GM12874 (cell line): ENCODE results near the gene GPN1.

Experiments
- TF ChIP-seq, protein P1 (sequence below): IDR thresholded peaks from 2 replicates; pipeline ENCODE4 v1.5.1; 2011; ENCODE audit warnings: low read depth, mild to moderate bottlenecking, control low read depth, low read length, moderate library complexity; ENCODE audit not compliant: insufficient read depth

The GPN1 gene

GRCh38 chr2:27587025-27587424 is 41.8 kb upstream of the GPN1 start:
- TF ChIP-seq, protein P1, sequence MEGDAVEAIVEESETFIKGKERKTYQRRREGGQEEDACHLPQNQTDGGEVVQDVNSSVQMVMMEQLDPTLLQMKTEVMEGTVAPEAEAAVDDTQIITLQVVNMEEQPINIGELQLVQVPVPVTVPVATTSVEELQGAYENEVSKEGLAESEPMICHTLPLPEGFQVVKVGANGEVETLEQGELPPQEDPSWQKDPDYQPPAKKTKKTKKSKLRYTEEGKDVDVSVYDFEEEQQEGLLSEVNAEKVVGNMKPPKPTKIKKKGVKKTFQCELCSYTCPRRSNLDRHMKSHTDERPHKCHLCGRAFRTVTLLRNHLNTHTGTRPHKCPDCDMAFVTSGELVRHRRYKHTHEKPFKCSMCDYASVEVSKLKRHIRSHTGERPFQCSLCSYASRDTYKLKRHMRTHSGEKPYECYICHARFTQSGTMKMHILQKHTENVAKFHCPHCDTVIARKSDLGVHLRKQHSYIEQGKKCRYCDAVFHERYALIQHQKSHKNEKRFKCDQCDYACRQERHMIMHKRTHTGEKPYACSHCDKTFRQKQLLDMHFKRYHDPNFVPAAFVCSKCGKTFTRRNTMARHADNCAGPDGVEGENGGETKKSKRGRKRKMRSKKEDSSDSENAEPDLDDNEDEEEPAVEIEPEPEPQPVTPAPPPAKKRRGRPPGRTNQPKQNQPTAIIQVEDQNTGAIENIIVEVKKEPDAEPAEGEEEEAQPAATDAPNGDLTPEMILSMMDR = no peak

DNA sequence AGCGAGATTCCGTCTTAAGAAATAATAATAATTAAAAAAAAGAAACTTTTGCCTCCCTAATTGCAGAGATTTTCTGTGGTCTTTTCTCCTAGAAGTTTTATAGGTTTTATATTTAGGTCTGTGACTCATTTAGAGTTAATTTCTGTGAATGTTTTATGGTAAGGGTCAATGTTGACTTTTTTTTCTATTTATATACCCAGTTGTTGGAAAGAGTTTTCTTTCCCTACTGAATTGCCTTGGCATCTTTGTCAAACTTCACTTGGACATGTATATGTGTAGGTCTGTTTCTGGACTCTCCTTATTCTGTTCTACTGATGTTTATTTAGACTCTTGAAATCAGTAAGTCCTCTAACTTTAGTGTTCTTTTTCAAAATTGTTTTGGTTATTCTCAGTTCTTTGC is 40.5 kb upstream of the GPN1 start:
- TF ChIP-seq, protein P1 = no peak

DNA sequence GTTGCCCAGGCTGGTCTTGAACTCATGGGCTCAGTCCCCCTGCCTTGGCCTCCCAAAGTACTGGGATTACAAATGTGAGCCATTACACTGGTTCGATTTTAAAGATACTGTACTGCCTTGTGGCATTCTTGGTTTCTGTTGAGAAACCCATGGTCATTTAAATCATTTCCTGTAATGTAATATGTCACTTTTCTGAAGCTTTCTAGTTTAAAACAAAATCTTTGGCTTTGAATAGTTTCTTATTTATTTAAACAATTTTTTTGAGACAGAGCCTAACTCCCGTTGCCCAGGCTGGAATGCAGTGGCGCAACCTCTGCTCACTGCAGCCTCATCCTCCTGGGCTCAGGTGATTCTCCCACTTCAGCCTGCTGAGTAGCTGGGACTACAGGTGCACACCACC is 37.1 kb upstream of the GPN1 start:
- TF ChIP-seq, protein P1 = no peak

DNA sequence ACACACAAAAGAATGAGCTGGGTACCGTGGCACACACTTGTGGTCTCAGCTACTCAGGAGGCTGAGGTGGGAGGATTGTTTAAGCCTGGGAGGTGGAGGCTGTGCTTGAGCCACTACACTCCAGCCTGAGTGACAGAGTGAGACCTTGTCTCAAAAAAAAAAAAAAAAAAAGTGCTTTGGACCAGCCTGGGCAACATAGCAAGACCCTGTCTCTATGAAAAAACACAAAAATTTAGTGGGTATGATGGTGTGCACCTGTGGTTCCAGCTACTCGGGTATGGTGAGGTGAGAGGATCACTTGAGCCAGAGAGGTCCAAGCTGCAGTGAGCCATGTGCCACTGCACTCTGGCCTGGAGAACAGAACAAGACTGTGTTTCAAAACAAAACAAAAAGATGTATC is 35.6 kb upstream of the GPN1 start:
- TF ChIP-seq, protein P1 = no peak

- TF ChIP-seq, protein P1 = no peak
Observed at GRCh38 chr2:27596627-27597026, 32.2 kb upstream of the GPN1 start.

DNA sequence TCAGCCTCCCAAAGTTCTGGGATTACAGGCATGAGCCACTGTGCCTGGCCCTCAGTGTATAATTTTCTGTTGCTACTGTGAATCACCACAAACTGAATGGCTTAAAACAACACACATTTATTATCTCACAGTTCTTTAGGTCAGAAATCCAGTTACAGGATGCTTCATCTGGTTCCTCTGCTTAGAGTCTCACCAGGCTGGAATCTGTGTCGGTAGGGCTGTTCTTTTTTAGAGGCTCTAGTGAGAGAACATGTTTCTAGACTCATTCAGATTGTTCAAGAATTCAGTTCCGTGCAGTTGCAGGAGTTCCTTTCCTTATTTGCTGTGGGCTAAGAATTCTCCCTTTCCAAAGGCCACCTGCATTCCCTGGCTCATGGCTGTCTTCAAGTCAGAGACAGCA is 22.2 kb upstream of the GPN1 start:
- TF ChIP-seq, protein P1 = no peak

GRCh38 chr2:27613985-27614384 is 14.9 kb upstream of the GPN1 start:
- TF ChIP-seq, protein P1 = no peak

DNA sequence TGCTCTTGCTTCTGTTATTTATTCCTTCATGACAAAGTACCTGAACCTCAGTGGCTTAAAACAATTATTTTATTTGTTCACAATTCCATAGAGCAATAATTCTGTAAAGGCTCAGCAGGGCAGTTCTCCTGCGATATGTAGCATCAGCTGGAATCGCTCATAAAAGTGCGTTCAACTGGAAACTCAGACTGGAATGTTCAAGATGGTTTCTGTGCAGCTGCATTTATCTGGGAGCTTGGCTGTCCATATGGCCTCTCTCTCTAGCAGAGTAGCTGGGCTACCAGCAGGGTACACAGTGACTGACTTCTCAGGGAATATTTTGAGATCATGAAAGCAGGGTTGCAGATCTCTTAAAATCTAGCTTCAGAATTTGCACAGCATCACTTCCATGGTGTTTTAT is 13.5 kb upstream of the GPN1 start:
- TF ChIP-seq, protein P1 = no peak
